Measurements from ENCODE around the gene HPSE2. TPM values are rescaled to one million over a fixed set of nuclear protein-coding genes. Genes with fewer than 3 reads are reported as not detected.
"Not testable (repeated sequence)": the region's sequence is repeated elsewhere in the genome, so short reads cannot be mapped to it uniquely, and the experiment has no call there.

The HPSE2 gene
- total and polyA plus RNA-seq, 8 donors: 0.58 to 15.8 (median 2.0) TPM

GRCh38 chr10:98510412-98510995 is 725.1 kb downstream of the HPSE2 start:
- TF ChIP-seq POLR2A (IDR thresholded peaks at IDR 0.05) (no peak), POLR2AphosphoS5 (IDR thresholded peaks at IDR 0.05) (no peak), EP300 (IDR thresholded peaks at IDR 0.05) (no peak)
- TF ChIP-seq, protein P1, sequence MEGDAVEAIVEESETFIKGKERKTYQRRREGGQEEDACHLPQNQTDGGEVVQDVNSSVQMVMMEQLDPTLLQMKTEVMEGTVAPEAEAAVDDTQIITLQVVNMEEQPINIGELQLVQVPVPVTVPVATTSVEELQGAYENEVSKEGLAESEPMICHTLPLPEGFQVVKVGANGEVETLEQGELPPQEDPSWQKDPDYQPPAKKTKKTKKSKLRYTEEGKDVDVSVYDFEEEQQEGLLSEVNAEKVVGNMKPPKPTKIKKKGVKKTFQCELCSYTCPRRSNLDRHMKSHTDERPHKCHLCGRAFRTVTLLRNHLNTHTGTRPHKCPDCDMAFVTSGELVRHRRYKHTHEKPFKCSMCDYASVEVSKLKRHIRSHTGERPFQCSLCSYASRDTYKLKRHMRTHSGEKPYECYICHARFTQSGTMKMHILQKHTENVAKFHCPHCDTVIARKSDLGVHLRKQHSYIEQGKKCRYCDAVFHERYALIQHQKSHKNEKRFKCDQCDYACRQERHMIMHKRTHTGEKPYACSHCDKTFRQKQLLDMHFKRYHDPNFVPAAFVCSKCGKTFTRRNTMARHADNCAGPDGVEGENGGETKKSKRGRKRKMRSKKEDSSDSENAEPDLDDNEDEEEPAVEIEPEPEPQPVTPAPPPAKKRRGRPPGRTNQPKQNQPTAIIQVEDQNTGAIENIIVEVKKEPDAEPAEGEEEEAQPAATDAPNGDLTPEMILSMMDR (IDR thresholded peaks at IDR 0.05): no peak
- WGBS, 5 donors: 84 to 89% (median 87%) methylated on average over 4 of the region's 4 CpGs
- no peak for DNase-seq
- no peaks in the 10 kb centered on the region for H3K9me3 ChIP-seq
- H3K27me3 ChIP-seq: no peaks in the 10 kb centered on the region
- no peaks in the 10 kb centered on the region for H3K4me1 ChIP-seq
- H3K27ac ChIP-seq: no peak overlapping the region
- H3K36me3 ChIP-seq: no peaks in the 10 kb centered on the region
- intact Hi-C loops (cut with DNase I; ENCODE audit: low total_unique reads): no loop called here
- no peak overlapping the region for H3K4me3 ChIP-seq

- H3K36me3 ChIP-seq: no peaks in the 10 kb centered on the region
- TF ChIP-seq POLR2AphosphoS5 (IDR thresholded peaks at IDR 0.05): no peak
- TF ChIP-seq, protein P1 (IDR thresholded peaks at IDR 0.05): no peak
- TF ChIP-seq POLR2A (IDR thresholded peaks at IDR 0.05): no peak
- no peak for TF ChIP-seq EP300 (IDR thresholded peaks at IDR 0.05)
- H3K4me1 ChIP-seq: no peaks in the 10 kb centered on the region
- whole genome bisulfite sequencing, 5 donors: 74 to 84% (median 80%) methylated on average over 7 of the region's 7 CpGs
- H3K4me3 ChIP-seq: no peak overlapping the region
- no peak overlapping the region for H3K27ac ChIP-seq
- H3K9me3 ChIP-seq: no peaks in the 10 kb centered on the region
- H3K27me3 ChIP-seq: no peaks in the 10 kb centered on the region
- peak in 1 of 2 donors; percentile 34 for DNase-seq
- intact Hi-C loops (cut with DNase I; ENCODE audit: low total_unique reads): no loop called here
Observed at GRCh38 chr10:98509745-98510144, 725.9 kb downstream of the HPSE2 start.

DNA sequence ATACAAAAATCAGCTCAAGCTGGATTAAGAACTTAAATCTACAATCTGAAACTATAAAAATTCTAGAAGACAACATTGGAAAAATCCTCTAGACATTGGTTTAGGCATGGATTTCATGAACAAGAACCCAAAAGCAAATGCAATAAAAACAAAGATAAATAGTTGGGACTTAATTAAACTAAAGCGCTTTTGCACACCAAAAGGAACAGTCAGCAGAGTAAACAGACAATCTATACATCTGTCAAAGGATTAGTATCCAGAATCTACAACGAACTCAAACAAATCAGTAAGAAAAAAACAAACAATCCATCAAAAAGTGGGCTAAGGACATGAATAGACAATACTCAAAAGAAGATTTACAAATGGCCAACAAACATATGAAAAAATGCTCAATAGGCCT is 733.1 kb downstream of the HPSE2 start:
- H3K4me1 ChIP-seq; H3K9me3 ChIP-seq; H3K36me3 ChIP-seq; H3K27me3 ChIP-seq; intact Hi-C loops (cut with DNase I; ENCODE audit: low total_unique reads); H3K27ac ChIP-seq; DNase-seq; H3K4me3 ChIP-seq: not testable (repeated sequence)
- 57 to 70% (median 67%) methylated on average over 2 of the region's 2 CpGs for WGBS, 5 donors

- Histone ChIP-seq H3K4me3 (no peak overlapping the region), H3K27me3 (no peaks in the 10 kb centered on the region), H3K36me3 (no peaks in the 10 kb centered on the region), H3K9me3 (peaks cover 3 to 20% (median 7%) of the 10 kb centered on the region in 4 donors), H3K4me1 (no peaks in the 10 kb centered on the region), H3K27ac (no peak overlapping the region)
- TF ChIP-seq POLR2A (IDR thresholded peaks at IDR 0.05): no peak
- no peak for TF ChIP-seq EP300 (IDR thresholded peaks at IDR 0.05)
- intact Hi-C loops (cut with DNase I; ENCODE audit: low total_unique reads): no loop called here
- 88 to 97% (median 90%) methylated on average over 1 of the region's 1 CpG for WGBS, 5 donors
- no peak for DNase-seq
Observed at GRCh38 chr10:98492763-98493162, 742.9 kb downstream of the HPSE2 start.

GRCh38 chr10:98489561-98490481 is 745.8 kb downstream of the HPSE2 start:
- H3K36me3 ChIP-seq: no peaks in the 10 kb centered on the region
- WGBS, 5 donors: 69 to 78% (median 73%) methylated on average over 13 of the region's 13 CpGs
- TF ChIP-seq POLR2AphosphoS5 (IDR thresholded peaks at IDR 0.05) (no peak), POLR2A (IDR thresholded peaks at IDR 0.05) (no peak), EP300 (IDR thresholded peaks at IDR 0.05) (no peak)
- TF ChIP-seq, protein P1 (IDR thresholded peaks at IDR 0.05): no peak

More at GRCh38 chr10:98489561-98490481, 745.8 kb downstream of the HPSE2 start:
- Histone ChIP-seq H3K4me3 (no peak overlapping the region), H3K9me3 (peaks cover 0 to 3% (median under 1%) of the 10 kb centered on the region in 4 donors), H3K27ac (no peak overlapping the region), H3K4me1 (no peaks in the 10 kb centered on the region), H3K27me3 (no peaks in the 10 kb centered on the region)
- intact Hi-C loops (cut with DNase I; ENCODE audit: low total_unique reads): no loop called here
- no peak for DNase-seq
